GM18520 (cell line): ENCODE results near the gene SHF.
A peak's percentile ranks its signal among the peaks of the same experiment; 100 is the strongest.

Experiments
- ATAC-seq: cut with Tn5 transposase; IDR thresholded peaks from one replicate; pipeline ENCODE4 v1.9.1; 2021; ENCODE audit not compliant: unreplicated experiment

SHF gene

DNA sequence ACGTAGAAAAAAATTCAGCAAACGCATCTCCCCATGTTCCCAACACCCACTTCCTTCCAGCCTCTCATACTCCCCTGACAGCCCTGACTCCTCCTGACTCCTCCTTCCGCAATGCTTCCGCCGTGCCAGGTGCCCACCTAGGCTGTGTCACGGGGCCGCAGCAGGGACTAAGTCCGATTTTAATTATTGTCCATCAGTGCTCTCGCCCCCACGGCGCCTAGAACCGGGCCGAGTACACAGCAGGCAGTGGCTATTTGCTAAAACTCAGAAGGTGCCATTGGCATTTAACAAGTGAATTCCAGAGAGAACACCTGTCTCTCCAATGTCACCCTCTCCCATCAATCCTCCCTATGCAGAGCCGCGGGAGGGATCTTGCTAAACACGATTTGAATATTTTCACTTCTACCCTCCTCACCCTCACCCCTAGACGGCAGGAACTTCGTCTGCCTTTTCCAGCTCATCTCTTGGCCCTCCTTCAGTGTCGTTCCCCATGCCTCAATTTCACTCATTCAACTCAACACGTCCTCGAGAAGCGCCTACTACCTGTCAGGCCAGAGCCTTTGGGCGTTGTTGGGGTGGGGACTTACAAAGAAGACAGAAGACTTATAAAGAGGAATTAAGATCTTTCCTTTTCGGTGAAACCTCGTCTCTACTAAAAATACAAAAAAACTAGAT, 11.5 kb upstream of the SHF start:
- peak; percentile 2 for ATAC-seq

DNA sequence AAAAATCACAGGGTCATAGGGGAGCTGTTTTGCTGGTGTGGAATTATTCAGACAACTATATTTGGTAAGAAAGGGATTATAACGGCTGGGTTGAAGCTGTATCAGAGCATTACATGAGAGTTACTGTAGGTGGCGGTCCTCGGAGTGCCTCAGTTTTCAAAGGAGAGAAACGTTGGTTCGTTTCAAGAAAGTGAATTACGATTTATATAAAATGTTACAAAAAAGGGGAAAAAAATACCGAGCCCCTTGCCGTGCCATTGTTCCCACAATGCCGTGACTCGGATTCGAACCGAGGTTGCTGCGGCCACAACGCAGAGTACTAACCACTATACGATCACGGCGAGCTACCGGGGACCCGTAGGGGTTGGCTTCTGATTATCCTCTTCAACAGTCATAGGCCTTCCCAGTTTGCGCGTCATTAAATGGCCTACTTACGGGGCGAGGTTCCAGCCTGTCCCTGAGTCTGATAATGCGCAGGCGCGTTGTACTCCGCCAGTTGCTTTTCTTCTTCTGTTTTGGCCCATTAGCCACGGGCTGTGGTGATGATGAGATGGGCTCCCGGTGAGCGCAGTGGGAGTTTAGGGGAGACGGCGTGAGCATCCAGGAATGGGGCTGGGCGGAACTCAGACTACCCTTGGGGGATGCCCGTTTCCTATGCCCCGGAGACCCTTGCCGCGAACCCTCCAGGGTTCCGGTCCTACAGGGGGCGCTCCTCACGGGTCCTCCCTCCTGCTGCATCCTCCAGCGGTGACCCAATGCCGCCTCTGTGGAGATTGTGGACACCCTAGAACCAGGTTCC, 10.8 kb upstream of the SHF start:
- peak; percentile 53 for ATAC-seq

DNA sequence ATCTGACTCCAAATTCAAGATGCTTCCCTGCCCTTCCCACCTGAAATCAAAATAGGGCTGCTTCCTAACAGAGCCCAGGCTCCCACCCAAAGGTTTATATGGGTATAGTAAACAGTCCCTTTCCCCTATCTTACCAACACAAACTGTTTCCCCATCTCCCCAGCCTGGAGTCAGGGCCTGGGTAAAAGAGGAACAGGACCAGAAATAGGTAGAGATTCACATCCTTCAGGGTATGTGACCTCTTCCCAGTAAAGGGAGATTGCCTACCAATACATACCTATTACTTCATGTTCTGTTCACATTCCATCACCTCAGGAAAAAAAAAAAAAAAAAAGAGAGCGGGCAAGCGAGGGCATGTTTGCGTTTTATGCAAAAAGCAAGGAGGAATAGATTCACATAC, 9.7 kb upstream of the SHF start:
- ATAC-seq = no peak

DNA sequence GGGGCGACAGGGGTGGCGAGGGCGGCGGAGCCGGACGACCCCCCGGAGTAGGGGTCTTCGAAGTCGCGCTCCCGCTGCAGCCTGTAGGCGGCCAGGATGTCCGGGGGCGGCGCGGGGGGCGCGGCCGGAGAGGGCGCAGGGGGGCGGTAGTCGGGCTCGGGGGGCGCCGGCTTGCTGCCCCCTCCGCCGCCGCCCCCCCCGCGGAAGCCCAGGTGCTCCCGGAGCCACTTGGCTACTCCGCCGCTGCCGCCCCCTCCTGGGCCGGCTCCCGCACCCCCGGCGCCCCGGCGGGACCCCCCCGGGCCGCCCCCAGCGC, 230 bp downstream of the SHF start:
- no peak for ATAC-seq

DNA sequence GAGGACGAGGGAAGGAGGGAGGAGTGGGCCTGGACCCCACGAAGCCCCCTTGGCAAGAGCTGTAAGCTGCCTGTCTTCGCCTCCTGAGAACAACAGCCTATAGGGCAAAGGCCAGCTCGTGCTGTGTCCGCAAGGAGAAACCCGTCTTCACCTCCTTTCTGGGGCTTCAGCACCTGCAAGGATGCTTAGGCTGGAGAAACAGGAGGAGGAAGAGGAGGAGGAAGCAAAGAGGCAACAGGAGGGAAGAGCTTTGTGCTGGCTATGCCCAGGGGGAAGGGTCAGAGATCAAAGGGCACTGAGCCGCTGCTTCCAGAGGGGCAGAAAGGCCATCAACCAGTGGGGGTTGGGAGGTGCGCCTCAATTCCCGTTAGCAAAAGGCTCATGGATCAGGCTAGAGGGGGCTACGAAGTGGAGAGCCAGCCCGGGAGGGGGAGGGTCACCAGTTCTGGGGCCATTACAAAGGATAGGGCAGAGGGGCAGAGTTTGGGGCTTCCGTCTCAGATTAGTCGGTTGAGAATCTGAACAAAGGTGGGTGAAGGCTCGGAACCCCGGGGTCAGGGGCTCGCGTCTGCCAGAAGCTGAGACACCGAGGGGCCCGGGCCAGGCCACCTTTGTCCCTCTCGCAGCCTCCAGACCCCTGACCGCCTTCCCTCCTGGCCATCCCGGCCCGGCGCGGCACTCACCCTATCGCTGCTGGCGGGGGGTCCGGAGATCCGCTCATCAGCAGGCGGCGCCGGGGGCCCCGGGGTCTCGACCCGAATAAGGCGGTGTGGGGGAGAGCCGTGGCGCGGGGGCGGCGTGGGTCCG, 792 bp downstream of the SHF start:
- no peak for ATAC-seq

DNA sequence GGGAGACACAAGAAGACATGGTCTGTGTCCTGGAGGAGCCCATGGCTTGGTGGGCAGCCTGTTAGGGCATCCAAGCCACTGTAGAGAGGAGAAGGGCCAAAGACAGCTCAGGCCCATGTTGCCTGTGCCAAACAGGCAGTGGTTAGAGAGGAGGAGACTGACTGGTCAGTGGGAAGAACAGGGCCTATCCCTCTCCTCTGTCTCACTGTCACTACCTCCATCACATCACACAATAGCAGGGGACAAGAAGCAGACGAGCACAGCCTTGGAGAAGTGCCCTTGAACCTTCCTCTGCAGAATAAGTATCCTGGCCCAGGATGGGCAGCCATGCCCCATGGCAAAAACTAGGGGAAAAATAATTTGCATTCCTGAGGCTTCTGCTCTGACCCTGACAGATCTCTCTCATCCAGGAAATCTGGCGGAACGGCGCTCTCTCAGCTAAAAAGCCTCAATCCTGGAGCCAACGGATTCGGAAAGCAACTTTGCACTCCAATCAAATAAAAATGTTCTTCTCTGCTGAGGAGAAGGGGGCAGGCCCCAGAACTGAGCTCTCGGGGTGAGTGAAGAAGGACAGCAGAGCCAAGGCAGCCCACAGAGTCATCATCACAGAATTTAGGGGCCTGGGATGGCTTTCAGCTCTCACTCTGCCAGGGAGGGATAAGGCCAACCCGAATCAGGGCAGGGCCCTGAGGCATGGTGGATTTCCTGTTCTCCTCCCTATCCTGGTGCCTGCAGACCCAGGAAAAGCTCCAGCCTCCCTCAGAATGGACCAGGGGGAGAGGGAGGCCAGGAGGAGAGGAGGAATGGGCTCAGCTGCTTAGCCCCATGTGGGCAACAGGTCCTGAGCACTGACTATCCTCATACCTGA, 1.6 kb downstream of the SHF start:
- no peak for ATAC-seq

DNA sequence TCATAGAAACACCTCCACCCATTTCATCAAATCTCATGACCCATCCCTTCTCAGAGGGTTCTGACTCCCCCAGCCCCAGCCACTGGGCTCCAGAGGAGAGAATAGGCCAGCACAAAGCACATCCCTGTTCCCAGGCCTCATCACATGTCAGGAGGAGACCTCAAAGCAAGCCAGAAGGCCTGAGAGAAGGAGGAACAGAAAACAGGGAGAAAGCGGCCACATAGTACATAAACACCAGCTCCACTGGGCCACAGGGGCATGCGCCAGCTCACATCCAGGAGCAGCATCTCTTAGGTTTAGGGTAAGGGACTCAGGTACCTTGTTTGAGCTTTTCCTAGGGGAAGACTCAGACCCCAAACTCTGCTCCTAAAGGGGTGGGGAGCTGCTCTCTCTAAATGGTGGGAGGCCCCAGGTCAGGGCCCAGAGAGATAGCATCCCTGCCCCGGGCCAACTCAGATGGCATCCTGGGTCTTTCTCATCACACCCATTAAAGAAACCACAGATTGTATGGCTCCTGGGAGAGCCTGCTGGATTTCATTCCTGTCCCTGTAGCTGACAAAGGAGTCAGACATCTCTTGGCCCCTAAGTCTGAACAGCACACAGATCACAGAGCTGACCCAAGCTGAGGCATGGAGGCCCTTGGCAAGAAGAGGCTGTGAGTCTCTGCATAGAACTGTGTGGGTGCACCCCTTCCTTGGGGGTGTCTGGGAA, 2.5 kb downstream of the SHF start:
- ATAC-seq = no peak

DNA sequence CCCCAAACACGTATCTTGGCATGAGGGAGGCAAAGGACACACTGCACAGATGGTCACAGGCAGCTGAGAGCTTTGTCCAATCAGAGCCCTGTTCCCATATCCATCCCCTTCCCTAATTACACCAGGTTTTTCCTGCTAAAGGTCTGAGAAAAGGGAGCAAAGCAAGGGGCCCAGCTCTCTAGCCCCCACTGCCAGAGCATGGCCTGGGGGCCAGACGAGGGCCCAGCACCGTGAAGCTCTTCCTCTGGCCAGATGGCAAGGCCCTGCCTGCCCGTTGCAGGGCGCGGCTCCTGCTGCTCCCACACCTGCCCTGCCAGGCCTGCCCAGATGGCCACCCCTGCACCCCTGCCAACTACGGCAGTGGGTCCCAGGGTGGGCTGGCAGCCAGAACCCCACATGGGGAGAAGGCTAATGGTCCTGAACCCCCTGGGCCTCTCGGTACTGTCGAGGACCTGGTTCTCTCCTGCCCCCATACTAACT, 3.2 kb downstream of the SHF start:
- ATAC-seq = no peak

DNA sequence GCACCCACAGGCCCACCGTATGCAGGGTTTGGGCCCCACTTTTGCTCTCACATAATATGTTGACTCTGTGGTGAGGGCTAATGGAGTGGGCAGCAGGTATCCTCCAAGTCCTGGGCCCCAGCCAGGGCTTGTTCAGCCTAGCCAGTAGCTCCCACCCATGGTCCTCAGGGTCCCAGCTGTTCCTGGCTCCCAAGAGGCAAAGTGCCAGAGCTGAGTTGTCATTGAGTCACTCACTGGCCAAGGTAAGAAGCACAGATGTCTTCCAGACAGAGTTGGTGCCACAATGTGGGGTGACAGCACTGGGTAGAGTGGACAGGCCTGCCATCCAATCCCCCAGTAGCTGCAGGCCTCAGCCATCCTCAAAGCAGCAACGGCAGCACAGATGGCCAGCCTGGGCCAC, 4.3 kb downstream of the SHF start:
- no peak for ATAC-seq

DNA sequence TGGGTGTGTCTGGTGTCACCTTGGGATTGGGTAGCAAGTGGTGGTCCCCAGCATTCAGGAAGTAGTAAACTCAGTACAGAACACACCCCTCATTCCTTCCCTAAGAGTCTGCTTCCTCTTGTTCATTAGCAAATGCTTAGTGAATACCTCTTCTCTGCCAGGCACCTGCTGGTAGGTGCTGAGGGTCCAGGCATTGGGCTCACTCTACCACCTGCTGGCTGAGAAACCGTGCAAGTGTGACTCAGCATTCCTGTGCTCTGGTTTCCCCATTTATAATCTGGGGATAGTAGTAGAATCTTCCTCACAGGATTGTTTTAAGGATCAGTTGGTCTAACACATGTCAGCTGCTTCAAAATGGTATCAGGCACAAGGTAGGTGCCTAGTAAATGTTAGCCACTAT, 4.8 kb downstream of the SHF start:
- ATAC-seq = no peak

DNA sequence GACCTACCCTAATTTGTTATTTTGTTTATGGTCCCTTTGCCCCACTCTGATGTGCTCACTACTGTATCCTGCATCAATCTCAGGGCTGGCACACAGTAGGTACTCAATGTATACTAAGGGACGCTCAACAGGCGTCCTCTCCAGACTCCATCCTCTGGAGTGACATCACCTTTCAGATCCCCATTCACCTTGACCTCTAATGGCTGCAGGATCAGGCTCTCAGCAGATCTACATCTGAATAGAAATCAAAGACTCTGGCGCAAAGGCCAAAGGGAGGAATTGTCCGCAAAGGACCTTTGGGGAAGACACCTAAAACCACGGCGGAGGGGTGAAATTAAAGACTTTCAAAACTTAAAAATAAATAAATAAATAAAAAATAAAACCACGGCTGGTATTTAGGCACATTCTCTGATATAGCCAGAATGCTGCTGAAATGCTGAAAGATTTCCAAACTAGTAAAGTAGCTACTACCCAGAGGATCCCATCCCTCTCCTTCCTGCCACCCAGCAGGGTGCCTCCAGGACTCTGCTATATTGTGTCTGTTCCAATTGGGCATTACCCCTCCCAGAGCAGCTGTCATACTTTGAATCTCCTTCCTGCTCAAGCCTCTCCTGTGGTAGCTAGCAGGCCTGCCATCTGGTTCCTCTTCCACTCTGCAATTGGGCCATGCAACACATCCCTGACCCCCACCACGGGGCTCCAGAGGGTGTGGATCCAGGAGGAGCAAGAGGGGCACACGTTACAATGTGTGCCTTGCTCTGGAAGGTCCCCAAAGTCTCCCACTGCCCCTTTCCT, 6.1 kb downstream of the SHF start:
- ATAC-seq = no peak

DNA sequence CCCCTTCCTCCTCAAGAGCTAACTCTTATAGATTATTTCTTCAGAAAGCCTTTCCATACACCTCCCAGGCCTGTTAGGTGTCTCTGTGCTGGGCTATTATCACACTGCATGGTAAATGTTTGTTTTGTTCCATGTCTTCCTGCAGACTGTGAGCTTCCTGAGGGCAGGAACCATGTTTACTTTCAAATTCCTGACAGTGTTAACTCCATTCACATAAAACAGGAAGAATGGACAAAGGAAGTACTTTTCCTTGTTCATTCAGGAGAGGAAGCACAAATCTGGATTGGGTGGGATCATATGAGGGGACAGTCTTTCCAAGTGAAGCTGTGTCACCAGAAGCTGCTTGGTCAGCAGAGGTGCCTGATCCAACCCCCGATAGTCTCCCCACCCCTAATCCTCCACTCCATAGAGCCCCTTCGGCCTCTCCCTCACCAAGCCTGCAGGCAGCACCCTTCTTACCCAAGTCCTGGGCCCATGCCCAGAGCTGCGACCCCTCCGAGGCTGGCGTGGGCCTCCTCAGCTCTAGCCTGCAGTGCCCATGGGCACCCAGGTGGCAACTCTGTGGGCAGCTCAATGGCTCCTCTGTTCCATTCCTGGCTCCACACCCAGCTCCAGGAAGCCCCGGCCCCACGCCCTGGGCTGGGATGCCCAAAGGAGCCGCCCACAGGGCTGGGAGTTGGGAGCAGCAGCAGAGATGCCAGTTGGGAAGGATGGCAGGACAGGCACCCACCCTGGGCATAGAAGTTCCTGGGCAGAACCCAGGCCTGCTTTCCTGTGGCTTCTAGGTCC, 6.9 kb downstream of the SHF start:
- ATAC-seq = no peak

DNA sequence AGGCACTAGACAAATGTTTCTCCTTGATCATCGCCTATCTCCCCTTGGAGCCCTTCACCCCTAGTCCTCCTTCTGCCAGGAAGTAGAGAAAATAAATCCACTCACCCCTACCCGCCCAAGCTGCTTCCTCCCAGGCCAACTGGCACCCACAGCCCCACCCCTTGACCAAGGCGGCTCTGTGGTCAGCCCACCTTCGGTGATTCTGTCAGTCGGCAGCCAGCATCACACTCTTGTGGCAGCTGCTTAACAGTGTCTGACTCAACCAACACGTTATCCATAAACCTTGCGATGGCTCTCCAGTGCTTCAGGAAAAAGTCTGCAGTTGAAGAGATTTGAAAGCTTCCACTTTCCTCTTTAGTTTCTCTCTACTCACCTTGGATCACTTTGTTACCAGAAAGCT, 7.6 kb downstream of the SHF start:
- no peak for ATAC-seq

DNA sequence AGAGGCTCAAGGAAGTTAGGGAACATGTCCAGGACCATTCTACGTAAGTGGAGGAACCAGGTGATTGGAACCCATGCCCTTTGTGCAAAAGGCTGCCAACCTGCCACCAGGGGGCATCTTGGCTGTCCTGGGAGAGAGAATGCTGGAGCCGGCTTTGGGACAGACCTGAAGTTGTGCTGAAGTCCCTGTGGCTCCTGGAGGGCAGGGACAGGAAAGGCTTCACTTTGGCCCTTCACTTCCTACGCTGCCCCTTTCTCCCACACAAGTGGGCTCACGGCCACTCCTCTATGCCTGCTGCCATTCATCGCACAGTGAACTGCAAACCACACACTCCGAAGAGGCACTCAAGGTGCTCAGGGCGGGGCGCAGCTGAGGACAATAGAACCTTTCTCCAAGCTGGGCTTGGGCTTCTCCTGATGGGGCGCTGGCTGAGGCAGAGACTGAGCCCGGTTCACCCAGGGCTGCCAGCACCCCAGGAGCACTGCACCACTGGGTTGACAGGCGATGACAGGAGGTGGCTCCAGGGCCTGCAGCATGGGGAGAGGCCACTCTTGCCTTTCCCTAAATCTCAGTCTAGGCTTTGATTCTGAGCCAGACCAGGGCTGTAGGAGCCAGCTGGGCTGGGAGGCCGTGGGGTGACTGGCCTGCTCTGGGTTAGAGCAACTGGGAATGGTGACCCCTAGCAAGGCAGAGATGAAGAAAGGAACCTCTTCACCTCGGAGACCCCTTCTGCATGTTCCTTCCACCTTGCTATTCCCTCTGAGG, 8.4 kb downstream of the SHF start:
- no peak for ATAC-seq

DNA sequence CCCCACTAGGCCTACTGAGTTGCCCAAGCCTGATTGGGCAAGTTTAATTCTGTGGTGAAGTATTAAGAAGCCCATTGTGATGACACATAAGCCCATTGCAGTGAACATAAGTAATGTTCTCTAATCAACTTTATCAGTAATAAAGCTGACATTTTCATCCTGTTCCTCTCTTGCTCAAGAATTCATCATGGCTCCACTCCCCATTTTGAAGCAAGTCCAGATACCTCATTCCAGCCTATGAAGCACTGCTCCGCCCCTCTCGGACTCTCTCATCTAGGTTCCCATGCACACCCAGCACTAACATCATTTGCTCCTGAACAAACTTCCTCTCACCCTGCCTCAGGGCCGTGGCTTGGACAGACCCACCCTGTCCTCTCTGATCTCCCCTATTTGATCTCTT, 10.5 kb downstream of the SHF start:
- ATAC-seq = no peak

DNA sequence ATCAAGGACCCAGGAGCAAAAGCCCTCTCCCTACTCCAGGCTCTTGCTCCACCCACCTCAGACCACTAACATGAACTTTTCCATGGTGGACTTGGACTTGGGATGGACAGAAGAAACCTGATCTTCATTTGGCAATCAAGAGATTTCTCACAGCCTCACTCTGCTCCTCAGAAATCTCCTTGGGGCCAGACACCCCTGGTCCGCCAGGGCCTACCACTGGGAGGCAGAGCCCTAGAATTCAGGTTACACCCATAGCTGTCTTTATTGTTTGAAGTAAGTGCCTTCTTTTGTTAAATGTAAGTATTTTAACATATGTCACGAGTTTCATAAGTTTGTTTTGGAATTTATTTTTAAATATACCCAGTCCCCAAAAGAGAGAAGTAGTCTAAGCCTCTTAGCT, 13.2 kb downstream of the SHF start:
- ATAC-seq = no peak

DNA sequence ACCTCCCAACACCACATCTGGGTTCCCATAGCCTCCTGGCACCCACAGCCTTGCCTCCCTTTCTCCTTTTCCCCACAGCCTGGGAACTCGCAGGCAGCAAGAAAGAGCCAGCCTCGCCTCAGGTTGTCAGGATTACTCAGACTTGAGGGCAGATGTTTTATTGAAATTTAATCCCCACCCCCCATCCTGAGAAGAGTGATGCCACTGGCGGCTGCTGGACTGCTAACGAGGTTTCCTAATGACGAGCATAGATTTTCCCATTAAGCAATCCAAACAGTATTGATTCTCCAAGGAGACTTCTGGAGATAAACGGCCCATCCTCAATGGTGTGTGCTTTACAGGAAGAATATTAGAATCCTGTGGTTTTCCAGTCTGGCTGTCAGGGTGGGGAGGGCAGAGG, 13.7 kb downstream of the SHF start:
- ATAC-seq = no peak

DNA sequence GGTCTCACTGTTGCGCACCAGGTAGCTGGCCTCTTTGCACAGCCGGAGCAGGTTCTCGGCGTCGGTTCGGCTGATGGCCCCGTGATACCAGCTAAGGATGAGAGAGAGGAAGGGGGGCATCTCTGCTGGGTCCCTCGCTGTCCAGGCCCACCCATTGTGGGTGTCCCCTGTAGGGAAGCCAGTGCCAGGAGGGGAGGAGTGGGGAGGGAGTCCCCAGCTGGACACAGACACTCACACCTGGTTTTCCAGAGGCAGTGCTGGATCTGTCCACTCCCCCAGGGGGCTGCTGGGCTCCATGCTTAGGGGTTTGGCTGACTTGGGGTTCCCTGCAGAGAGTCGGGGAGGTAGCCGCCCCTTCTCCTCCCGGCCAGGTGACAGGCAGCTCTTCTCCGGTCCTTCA, 15.9 kb downstream of the SHF start:
- no peak for ATAC-seq
